GM12878 (cell line): ENCODE data around the gene THADA. TPM values are rescaled to one million over a fixed set of nuclear protein-coding genes. Genes with fewer than 3 reads are reported as not detected.

Experiments used
- ATAC-seq: fragments of 200-7000 bp; cut with Tn5 transposase; 3 replicates; pipeline ENCODE4 v1.9.1; 2020; ENCODE audit warnings: mild to moderate bottlenecking, moderate library complexity
- BruUV-seq: library from RNA; stranded (reverse); fragments of 400-500 nt; replicated peaks from 2 replicates; lab custom pipeline; 2021; lab: Mats Ljungman, UMichigan
- CTCF ChIA-PET: fragments of 300-600 bp; sonication (Branson Sonifier 250); formaldehyde crosslinking; extraction: SDS; loops from one replicate; lab custom pipeline; 2021; ENCODE audit warnings: inconsistent platforms; lab: Yijun Ruan, JAX
- POLR2A ChIA-PET: fragments of 350-600 bp; formaldehyde crosslinking; extraction: SDS; loops from one replicate; lab custom pipeline; 2021; ENCODE audit warnings: inconsistent platforms; lab: Charles Lee
- RAD21 ChIA-PET: fragments of 300-600 bp; sonication (Branson Sonifier 250); formaldehyde crosslinking; loops from one replicate; lab custom pipeline; 2023; ENCODE audit warnings: antibody characterized with exemption; ENCODE audit not compliant: unreplicated experiment; lab: Charles Lee
- SMC1A ChIA-PET: fragments of 300-600 bp; sonication (Branson Sonifier 250); formaldehyde crosslinking; loops from one replicate; lab custom pipeline; 2023; ENCODE audit not compliant: unreplicated experiment, uncharacterized antibody; lab: Charles Lee
- DNase-seq: peaks from one replicate; pipeline ENCODE4 v3.0.0-alpha.2; 2011; ENCODE audit warnings: low read depth, low spot score
- FAIRE-seq: peaks from 3 replicates; lab custom pipeline; 2011; peaks lifted over from hg19 to GRCh38; lab: Jason Lieb, UNC
- H2AFZ ChIP-seq: 2 replicates; pipeline ENCODE4 v1.6.0; 2011; ENCODE audit warnings: low read depth, low read length, control low read depth; ENCODE audit not compliant: control insufficient read depth
- H3K27ac ChIP-seq: 2 replicates; pipeline ENCODE4 v1.5.1; 2011; ENCODE audit warnings: control low read depth; ENCODE audit not compliant: control insufficient read depth, insufficient read depth
- H3K27me3 ChIP-seq, 2 experiments: replicated peaks in 1 of 2; 2 replicates each; pipeline versions ENCODE4 v1.6.0 to v1.6.1; 2011; ENCODE audit warnings: low read length in 1 of 2; ENCODE audit not compliant: control insufficient read depth in 2 of 2, insufficient read depth in 2 of 2
- H3K36me3 ChIP-seq, 2 experiments: 2 replicates each; pipeline ENCODE4 v1.5.1; 2011; ENCODE audit warnings: low read length in 1 of 2; ENCODE audit not compliant: control insufficient read depth in 2 of 2, insufficient read depth in 2 of 2
- H3K4me1 ChIP-seq: 2 replicates; pipeline ENCODE4 v1.6.1; 2011; ENCODE audit warnings: mild to moderate bottlenecking, low read length, moderate library complexity, mixed read lengths; ENCODE audit not compliant: control insufficient read depth, insufficient read depth
- H3K4me2 ChIP-seq: 2 replicates; pipeline ENCODE4 v1.6.0; 2011; ENCODE audit warnings: control low read depth; ENCODE audit not compliant: control insufficient read depth, insufficient read depth
- H3K4me3 ChIP-seq: fragments of 200-600 bp; sonication (generic); 2 replicates; pipeline ENCODE4 v1.5.1; 2016
- H3K79me2 ChIP-seq: 2 replicates; pipeline ENCODE4 v1.6.0; 2011; ENCODE audit warnings: low read length; ENCODE audit not compliant: control insufficient read depth, insufficient read depth
- H3K9ac ChIP-seq: 2 replicates; pipeline ENCODE4 v1.8.0; 2011; ENCODE audit warnings: low read length, control low read depth, mixed read lengths; ENCODE audit not compliant: control insufficient read depth, insufficient read depth
- H3K9me3 ChIP-seq: replicated peaks from 3 replicates; pipeline ENCODE4 v1.5.1; 2011; ENCODE audit warnings: mild to moderate bottlenecking, low read length; ENCODE audit not compliant: control insufficient read depth, insufficient read depth
- H4K20me1 ChIP-seq: 2 replicates; pipeline ENCODE4 v1.6.0; 2011; ENCODE audit not compliant: control insufficient read depth, insufficient read depth
- ASH2L ChIP-seq: fragments of 300-600, 200-600 bp; sonication (generic); IDR thresholded peaks from 2 replicates; pipeline ENCODE4 v1.6.1; 2017; ENCODE audit warnings: low read depth, mild to moderate bottlenecking, borderline replicate concordance
- ATF7 ChIP-seq: fragments of 450-650 bp; IDR thresholded peaks from 2 replicates; pipeline ENCODE4 v1.6.1; 2016; ENCODE audit warnings: low read depth, mild to moderate bottlenecking
- CBFB ChIP-seq: IDR thresholded peaks from 2 replicates; pipeline ENCODE4 v1.6.1; 2016; ENCODE audit warnings: antibody characterized with exemption, low read depth
- E2F8 ChIP-seq: fragments of 450-650 bp; IDR thresholded peaks from 2 replicates; pipeline ENCODE4 v1.6.1; 2018; ENCODE audit warnings: mild to moderate bottlenecking, low read depth, moderate library complexity; ENCODE audit not compliant: partially characterized antibody
- JUND ChIP-seq: IDR thresholded peaks from 2 replicates; pipeline ENCODE4 v1.6.1; 2012; ENCODE audit warnings: low read depth, mild to moderate bottlenecking, low read length, improper control_type of control experiment, moderate library complexity
- KDM1A ChIP-seq: fragments of 200-600 bp; sonication (generic); IDR thresholded peaks from 2 replicates; pipeline ENCODE4 v1.6.1; 2016; ENCODE audit warnings: borderline replicate concordance
- PML ChIP-seq: IDR thresholded peaks from 2 replicates; pipeline ENCODE4 v1.6.1; 2012; ENCODE audit warnings: low read length, inconsistent platforms
- POLR2A ChIP-seq: IDR thresholded peaks from 2 replicates; pipeline ENCODE4 v1.6.1; 2011; ENCODE audit warnings: low read depth, mild to moderate bottlenecking, low read length
- POLR2AphosphoS5 ChIP-seq: IDR thresholded peaks from 2 replicates; pipeline ENCODE4 v1.6.1; 2011; ENCODE audit warnings: mild to moderate bottlenecking, low read length, inconsistent platforms
- RUNX3 ChIP-seq: IDR thresholded peaks from 2 replicates; pipeline ENCODE4 v1.6.1; 2012; ENCODE audit warnings: low read length, inconsistent platforms
- SMC3 ChIP-seq: IDR thresholded peaks from 2 replicates; pipeline ENCODE4 v1.6.1; 2011; ENCODE audit warnings: low read length, improper control_type of control experiment, borderline replicate concordance
- STAT1 ChIP-seq: fragments of 450-650 bp; conservative IDR thresholded peaks from 2 replicates; pipeline ENCODE4 v1.6.1; 2014; ENCODE audit warnings: antibody characterized with exemption, mild to moderate bottlenecking
- ZBTB33 ChIP-seq: fragments of 450-650 bp; IDR thresholded peaks from 2 replicates; pipeline ENCODE4 v1.6.1; 2017; ENCODE audit warnings: mild to moderate bottlenecking
- ZNF217 ChIP-seq: fragments of 450-650 bp; IDR thresholded peaks from 2 replicates; pipeline ENCODE4 v1.6.1; 2017; ENCODE audit warnings: antibody characterized with exemption, mild to moderate bottlenecking
- in situ Hi-C: fragments of 300-500 bp; cut with MboI; formaldehyde crosslinking; loops from 9 replicates; pipeline ENCODE4 v1.14.3; 2018; ENCODE audit warnings: mixed read lengths
- intact Hi-C: fragments of 100-400 bp; cut with micrococcal nuclease; formaldehyde crosslinking; loops from one replicate; pipeline ENCODE4 v1.14.2; 2022; ENCODE audit not compliant: unreplicated experiment
- polyA plus RNA-seq, 11 experiments: library from polyadenylated mRNA; depleted of rRNA in 4 of 11; unstranded in 6 of 11; stranded (reverse) in 5 of 11; fragments of >200 nt; fragmentation: Nextera tagmentation in 4 of 11; fragmentation: Illumina TruSeq in 1 of 11; extraction: Ambion mirVana in 4 of 11; extraction: Trizol in 1 of 11; gene quantifications; 1 replicate in 1 of 11; 2 replicates in 10 of 11; pipeline versions ENCODE4 v1.2.1 to v1.2.3, GENCODE V29; 2011 to 2016; ENCODE audit warnings: inconsistent platforms in 2 of 11, missing spikeins in 2 of 11, low read depth in 1 of 11
- total RNA-seq, 4 experiments: library from RNA; depleted of rRNA in 3 of 4; stranded (reverse); fragments of >200 nt in 3 of 4; fragmentation: Illumina TruSeq in 1 of 4; extraction: Trizol in 1 of 4; gene quantifications; 2 replicates each; pipeline versions ENCODE4 v1.2.1 to v1.2.3, GENCODE V29; 2013 to 2021
- TF ChIP-seq, protein P1 (sequence below): IDR thresholded peaks from 2 replicates; pipeline ENCODE4 v1.6.1; 2012; ENCODE audit warnings: low read depth, low read length, improper control_type of control experiment
- TF ChIP-seq, protein P2 (sequence below): IDR thresholded peaks from 2 replicates; pipeline ENCODE4 v1.6.1; 2011; ENCODE audit warnings: borderline replicate concordance, low read depth, mild to moderate bottlenecking, moderate library complexity, low read length; ENCODE audit not compliant: insufficient read depth, poor library complexity, severe bottlenecking

Gene THADA
- total and polyA plus RNA-seq, 10 of the 15 experiments (the other 5 are each of a cell fraction or from before 2014, with no cell fraction given) = 14.6 to 33.2 (median 23.2) TPM

DNA sequence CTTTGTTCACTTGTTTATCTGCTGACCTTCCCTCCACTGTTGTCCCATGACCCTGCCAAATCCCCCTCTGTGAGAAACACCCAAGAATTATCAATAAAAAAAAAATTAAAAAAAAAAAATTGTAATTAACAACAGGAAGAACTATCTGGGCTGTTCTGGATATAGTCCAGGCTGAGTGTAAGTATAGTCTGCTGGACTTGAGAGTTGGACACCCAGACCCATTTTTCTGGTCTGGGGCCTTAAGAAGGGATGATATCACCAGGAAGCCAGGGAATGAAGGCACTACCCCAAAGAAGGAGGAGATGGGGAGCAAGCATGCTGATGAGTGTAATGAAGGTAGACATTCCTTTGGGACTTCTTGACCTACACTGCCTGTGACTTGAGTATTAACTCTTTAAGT lies 297.3 kb downstream of the THADA start:
- in situ Hi-C loops (no loop called here), intact Hi-C loops (no loop called here)
- Histone ChIP-seq H3K4me1 (peaks cover 14% of the 10 kb centered on the region), H2AFZ (no peak overlapping the region), H4K20me1 (no peaks in the 10 kb centered on the region), H3K27ac (no peak overlapping the region), H3K36me3 (no peaks in the 10 kb centered on the region; a peak in 1 of 4 replicates), H3K9me3 (no peaks in the 10 kb centered on the region), H3K9ac (no peak overlapping the region), H3K4me3 (no peak overlapping the region), H3K27me3 (no peaks in the 10 kb centered on the region), H3K4me2 (no peak overlapping the region), H3K79me2 (no peaks in the 10 kb centered on the region; the same call in 1 of the 2 replicates)
- DNase-seq = no peak
- no peak for TF ChIP-seq RUNX3
- no peak for TF ChIP-seq POLR2A
- no peak for TF ChIP-seq CBFB
- no peak for TF ChIP-seq SMC3
- no peak for TF ChIP-seq ATF7
- TF ChIP-seq JUND = no peak
- TF ChIP-seq, protein P1, sequence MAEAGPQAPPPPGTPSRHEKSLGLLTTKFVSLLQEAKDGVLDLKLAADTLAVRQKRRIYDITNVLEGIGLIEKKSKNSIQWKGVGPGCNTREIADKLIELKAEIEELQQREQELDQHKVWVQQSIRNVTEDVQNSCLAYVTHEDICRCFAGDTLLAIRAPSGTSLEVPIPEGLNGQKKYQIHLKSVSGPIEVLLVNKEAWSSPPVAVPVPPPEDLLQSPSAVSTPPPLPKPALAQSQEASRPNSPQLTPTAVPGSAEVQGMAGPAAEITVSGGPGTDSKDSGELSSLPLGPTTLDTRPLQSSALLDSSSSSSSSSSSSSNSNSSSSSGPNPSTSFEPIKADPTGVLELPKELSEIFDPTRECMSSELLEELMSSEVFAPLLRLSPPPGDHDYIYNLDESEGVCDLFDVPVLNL = no peak
- no peak for TF ChIP-seq KDM1A
- TF ChIP-seq ZNF217 = no peak
- TF ChIP-seq STAT1 = no peak
- no peak for TF ChIP-seq POLR2AphosphoS5
- TF ChIP-seq ZBTB33 = no peak
- TF ChIP-seq, protein P2, sequence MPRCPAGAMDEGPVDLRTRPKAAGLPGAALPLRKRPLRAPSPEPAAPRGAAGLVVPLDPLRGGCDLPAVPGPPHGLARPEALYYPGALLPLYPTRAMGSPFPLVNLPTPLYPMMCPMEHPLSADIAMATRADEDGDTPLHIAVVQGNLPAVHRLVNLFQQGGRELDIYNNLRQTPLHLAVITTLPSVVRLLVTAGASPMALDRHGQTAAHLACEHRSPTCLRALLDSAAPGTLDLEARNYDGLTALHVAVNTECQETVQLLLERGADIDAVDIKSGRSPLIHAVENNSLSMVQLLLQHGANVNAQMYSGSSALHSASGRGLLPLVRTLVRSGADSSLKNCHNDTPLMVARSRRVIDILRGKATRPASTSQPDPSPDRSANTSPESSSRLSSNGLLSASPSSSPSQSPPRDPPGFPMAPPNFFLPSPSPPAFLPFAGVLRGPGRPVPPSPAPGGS = no peak
- TF ChIP-seq PML = no peak
- TF ChIP-seq E2F8 = no peak
- TF ChIP-seq ASH2L = no peak
- POLR2A ChIA-PET = interaction anchor here (0.6 kb wide), 1 partner anchor 111 kb away, joined by 3 read pairs; no protein-coding TSS in a partner anchor
- no peak for ATAC-seq
- SMC1A ChIA-PET = no interaction called here
- FAIRE-seq = no peak
- BruUV-seq = no TSS peak
- CTCF ChIA-PET = no interaction called here
- RAD21 ChIA-PET = interaction anchor here (1.2 kb wide), 1 partner anchor 186 kb away, joined by 3 read pairs; no protein-coding TSS in a partner anchor
